C4-2B (cell line): Measurements from ENCODE around the gene LGALS9.

ENCODE experiments used
- CTCF ChIP-seq: fragments of 450-650 bp; conservative IDR thresholded peaks from 2 replicates; pipeline ENCODE4 v1.5.1; 2017; ENCODE audit warnings: mild to moderate bottlenecking
- ZFX ChIP-seq: fragments of 450-650 bp; IDR thresholded peaks from 2 replicates; pipeline ENCODE4 v1.6.1; 2017

GRCh38 chr17:27612160-27612770 lies 18.7 kb upstream of the LGALS9 start:
- TF ChIP-seq CTCF, result no peak
- TF ChIP-seq ZFX, result no peak
